Adrenal gland (tissue), 12 donors: Measurements from ENCODE around the gene WDR38. TPM values are rescaled to one million over a fixed set of nuclear protein-coding genes. Genes with fewer than 3 reads are reported as not detected.

Source experiments
- DNase-seq, 7 donors: peaks; one replicate each; pipeline ENCODE4 v3.0.0-alpha.2; 2019 to 2020
- H3K27ac ChIP-seq, 5 donors: fragments of 200-600 bp; sonication (generic) in 4 of 5; 1 replicate in 3 of 5; 2 replicates in 2 of 5; pipeline versions ENCODE4 v1.5.1 to v1.8.0; 2016 to 2020; ENCODE audit warnings: mild to moderate bottlenecking in 1 of 5
- H3K27me3 ChIP-seq: fragments of 200-600 bp; 2 replicates; pipeline ENCODE4 v1.8.0; 2021
- H3K36me3 ChIP-seq, 2 donors: fragments of 200-600 bp; replicated peaks in 1 of 2; 1 replicate in 1 of 2; 2 replicates in 1 of 2; pipeline versions ENCODE4 v1.5.1 to v1.8.0; 2018 to 2022
- H3K4me1 ChIP-seq, 2 donors: fragments of 200-600 bp; replicated peaks in 1 of 2; 1 replicate in 1 of 2; 2 replicates in 1 of 2; pipeline versions ENCODE4 v1.5.1 to v1.8.0; 2018 to 2021
- H3K4me3 ChIP-seq, 4 donors: fragments of 200-600 bp; sonication (generic) in 3 of 4; one replicate each; pipeline ENCODE4 v1.5.1; 2016 to 2018
- H3K9me3 ChIP-seq, 3 donors: fragments of 200-600 bp; sonication (generic) in 1 of 3; replicated peaks in 1 of 3; 1 replicate in 2 of 3; 2 replicates in 1 of 3; pipeline versions ENCODE4 v1.5.1 to v1.8.0; 2016 to 2021
- POLR2A ChIP-seq, 2 donors: fragments of 450-650 bp; IDR thresholded peaks; one replicate each; pipeline ENCODE4 v1.6.1; 2017; ENCODE audit warnings: antibody characterized with exemption in 2 of 2, mild to moderate bottlenecking in 2 of 2, moderate library complexity in 1 of 2
- WGBS, 4 donors: extraction: QIAGEN DNeasy Blood & Tissue Kit in 2 of 4; methylation state at CpG; one replicate each; pipeline versions ENCODE4 v1.1.5 to v1.1.7; 2013 to 2017; 5-methylcytosine and 5-hydroxymethylcytosine counted together
- intact Hi-C, 2 donors: fragments of 100-400 bp; cut with DNase I; formaldehyde crosslinking; loops; one replicate each; pipeline versions ENCODE4 v1.14.1 to v1.15.0; 2022 to 2023
- polyA plus RNA-seq, 3 donors: library from polyadenylated mRNA; stranded (reverse); fragments of 200-250 nt in 2 of 3; fragments of 350-450 nt in 1 of 3; fragmentation: Illumina TruSeq in 1 of 3; extraction: RNeasy Lipid Tissue Mini Kit (QIAGEN cat#74804) in 1 of 3; gene quantifications; one replicate each; pipeline ENCODE4 v1.2.3, GENCODE V29; 2013 to 2014
- total RNA-seq, 9 donors: library from RNA; depleted of rRNA in 4 of 9; stranded (reverse); fragments of >200 nt in 4 of 9; fragments of 120-200 nt in 1 of 9; fragmentation: NEBNext Ultra II Directional in 1 of 9; extraction: Animal tissue kit (Norgen Biotek cat#: 25700) in 1 of 9; gene quantifications; one replicate each; pipeline versions ENCODE4 v1.1.0 to v1.2.4, GENCODE V29; 2013 to 2023
- TF ChIP-seq, protein P1 (sequence below), 6 experiments: fragments of 450-650 bp in 4 of 6; fragments of 200-600 bp in 2 of 6; sonication (generic) in 1 of 6; IDR thresholded peaks; 1 replicate in 5 of 6; 2 replicates in 1 of 6; pipeline versions ENCODE4 v1.5.1 to v1.8.0; 2016 to 2021; ENCODE audit warnings: antibody characterized with exemption in 6 of 6, mild to moderate bottlenecking in 2 of 6, moderate library complexity in 1 of 6
- donor health status: healthy with polysubstance abuse.
- donor health status: Bipolar disorder and iron deficiency.
- donor health status: DM: yes; HTN: yes; CAD: no.
- donor health status: DM: no; HTN: no; CAD: no.
- donor health status: DM: no; HTN: no; CAD: no.
- donor health status: DM: yes; HTN: yes; CAD: no.

Gene WDR38
- total and polyA plus RNA-seq, 12 donors = 0.16 TPM; not detected in 11

DNA sequence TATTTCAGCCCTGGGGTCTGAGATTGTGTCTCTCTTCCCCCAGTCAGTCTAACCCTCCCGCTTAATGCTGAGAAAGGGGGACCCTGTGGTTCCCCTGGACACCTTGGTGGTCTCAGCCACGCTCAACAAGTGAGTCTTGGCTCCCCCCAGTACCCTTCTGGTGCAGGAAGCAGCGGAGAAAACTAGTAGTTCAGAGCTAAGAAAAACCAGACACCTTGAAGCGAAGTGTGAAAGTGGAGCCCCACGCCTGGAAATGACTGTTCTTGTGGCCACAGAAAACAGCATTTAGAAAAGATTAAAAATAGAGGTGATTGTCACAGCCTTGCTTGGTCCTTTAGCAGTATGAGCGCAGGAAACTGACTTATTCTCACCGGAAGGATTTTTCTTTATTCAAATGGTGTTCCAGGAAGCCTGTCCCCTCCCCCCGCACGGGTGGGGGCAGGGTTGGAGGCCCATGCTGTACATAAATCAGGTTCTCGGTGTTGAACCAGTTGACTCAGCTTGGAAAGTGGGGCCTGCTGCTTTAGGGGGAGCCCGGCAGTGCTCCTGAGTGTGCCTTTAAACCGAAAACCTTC lies 16.8 kb downstream of the WDR38 start:
- no peaks in the 10 kb centered on the region for H3K27me3 ChIP-seq
- WGBS, 4 donors = 0 to 3% (median 2%) methylated on average over 9 to 12 of the region's 12 CpGs
- no peaks in the 10 kb centered on the region for H3K9me3 ChIP-seq
- H3K27ac ChIP-seq = peak overlapping the region; percentile 96 to 99 (median 97)
- peak in 1 of 2 donors; percentile 30 for TF ChIP-seq POLR2A (IDR thresholded peaks at IDR 0.05)
- TF ChIP-seq, protein P1, sequence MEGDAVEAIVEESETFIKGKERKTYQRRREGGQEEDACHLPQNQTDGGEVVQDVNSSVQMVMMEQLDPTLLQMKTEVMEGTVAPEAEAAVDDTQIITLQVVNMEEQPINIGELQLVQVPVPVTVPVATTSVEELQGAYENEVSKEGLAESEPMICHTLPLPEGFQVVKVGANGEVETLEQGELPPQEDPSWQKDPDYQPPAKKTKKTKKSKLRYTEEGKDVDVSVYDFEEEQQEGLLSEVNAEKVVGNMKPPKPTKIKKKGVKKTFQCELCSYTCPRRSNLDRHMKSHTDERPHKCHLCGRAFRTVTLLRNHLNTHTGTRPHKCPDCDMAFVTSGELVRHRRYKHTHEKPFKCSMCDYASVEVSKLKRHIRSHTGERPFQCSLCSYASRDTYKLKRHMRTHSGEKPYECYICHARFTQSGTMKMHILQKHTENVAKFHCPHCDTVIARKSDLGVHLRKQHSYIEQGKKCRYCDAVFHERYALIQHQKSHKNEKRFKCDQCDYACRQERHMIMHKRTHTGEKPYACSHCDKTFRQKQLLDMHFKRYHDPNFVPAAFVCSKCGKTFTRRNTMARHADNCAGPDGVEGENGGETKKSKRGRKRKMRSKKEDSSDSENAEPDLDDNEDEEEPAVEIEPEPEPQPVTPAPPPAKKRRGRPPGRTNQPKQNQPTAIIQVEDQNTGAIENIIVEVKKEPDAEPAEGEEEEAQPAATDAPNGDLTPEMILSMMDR (IDR thresholded peaks at IDR 0.05) = no peak
- intact Hi-C loops = loop anchor here in 1 of 2 donors (10.0 kb wide), 1 partner anchor 275 kb away; the partner anchor contains the start of gene SCAI
- DNase-seq = peak; percentile 57 to 86 (median 66)
- H3K4me3 ChIP-seq = peak overlapping the region; percentile 32 to 100 (median 92)
- peaks cover 40 to 51% of the 10 kb centered on the region in 2 donors for H3K4me1 ChIP-seq
- H3K36me3 ChIP-seq = peaks cover 0 to 14% of the 10 kb centered on the region in 2 donors

DNA sequence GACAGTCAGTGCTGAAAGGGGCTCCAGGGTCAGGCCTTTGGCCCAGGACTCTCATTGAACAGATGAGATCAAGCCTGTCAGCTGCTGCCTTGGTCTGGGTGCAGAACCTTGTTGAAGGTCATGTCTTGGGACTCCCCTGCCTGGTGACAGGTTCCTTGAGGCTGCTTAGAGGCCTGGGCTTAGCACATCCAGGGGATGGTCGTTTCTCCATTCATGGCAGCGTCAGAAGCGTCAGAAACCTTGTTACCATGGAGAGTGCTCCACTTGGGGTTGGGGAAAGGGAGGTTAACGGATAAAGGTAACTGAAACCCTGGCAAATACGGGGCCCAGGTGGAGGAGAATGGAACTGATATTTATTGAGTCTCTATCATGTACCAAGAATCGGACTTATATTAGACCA lies 17.5 kb downstream of the WDR38 start:
- Histone ChIP-seq H3K27me3 (no peaks in the 10 kb centered on the region), H3K36me3 (peaks cover 0 to 21% of the 10 kb centered on the region in 2 donors), H3K4me1 (peaks cover 40 to 57% of the 10 kb centered on the region in 2 donors), H3K27ac (peak overlapping the region; percentile 42 to 99 (median 97)), H3K4me3 (peak overlapping the region in 1 of 4 donors; percentile 100), H3K9me3 (no peaks in the 10 kb centered on the region)
- intact Hi-C loops = no loop called here
- peak in 1 of 7 donors; percentile 34 for DNase-seq
- WGBS, 4 donors = 41 to 47% (median 45%) methylated on average over 6 of the region's 6 CpGs
- TF ChIP-seq, protein P1 (IDR thresholded peaks at IDR 0.05) = no peak
- TF ChIP-seq POLR2A (IDR thresholded peaks at IDR 0.05) = no peak

DNA sequence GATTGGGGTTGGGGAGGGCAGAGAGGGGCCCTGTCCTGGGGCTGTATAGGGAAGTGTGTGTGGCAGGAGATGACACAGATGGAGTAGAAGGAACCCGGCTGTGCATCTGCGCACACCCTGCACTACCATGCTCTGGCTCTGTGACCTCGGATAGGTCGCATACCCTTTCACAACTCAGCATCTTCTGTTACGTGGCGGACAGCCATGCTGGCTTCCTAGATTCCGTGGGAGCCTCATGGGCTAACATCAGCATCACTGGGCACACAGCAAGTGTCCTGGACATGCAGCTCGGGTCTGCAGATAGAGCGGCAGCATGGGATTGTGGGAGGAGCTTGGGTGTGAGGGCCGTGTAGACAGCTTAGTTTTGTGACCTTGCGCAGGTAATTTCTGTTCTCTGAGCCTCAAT lies 17.9 kb downstream of the WDR38 start:
- Histone ChIP-seq H3K9me3 (no peaks in the 10 kb centered on the region), H3K4me1 (peaks cover 40 to 57% of the 10 kb centered on the region in 2 donors), H3K27me3 (no peaks in the 10 kb centered on the region), H3K4me3 (peak overlapping the region in 1 of 4 donors; percentile 100), H3K36me3 (peaks cover 0 to 25% of the 10 kb centered on the region in 2 donors), H3K27ac (peak overlapping the region in 3 of 5 donors; percentile 75 to 99 (median 97))
- 64 to 72% (median 67%) methylated on average over 10 to 11 of the region's 11 CpGs for WGBS, 4 donors
- TF ChIP-seq, protein P1 (IDR thresholded peaks at IDR 0.05) = no peak
- no peak for TF ChIP-seq POLR2A (IDR thresholded peaks at IDR 0.05)
- DNase-seq = no peak
- intact Hi-C loops = no loop called here

DNA sequence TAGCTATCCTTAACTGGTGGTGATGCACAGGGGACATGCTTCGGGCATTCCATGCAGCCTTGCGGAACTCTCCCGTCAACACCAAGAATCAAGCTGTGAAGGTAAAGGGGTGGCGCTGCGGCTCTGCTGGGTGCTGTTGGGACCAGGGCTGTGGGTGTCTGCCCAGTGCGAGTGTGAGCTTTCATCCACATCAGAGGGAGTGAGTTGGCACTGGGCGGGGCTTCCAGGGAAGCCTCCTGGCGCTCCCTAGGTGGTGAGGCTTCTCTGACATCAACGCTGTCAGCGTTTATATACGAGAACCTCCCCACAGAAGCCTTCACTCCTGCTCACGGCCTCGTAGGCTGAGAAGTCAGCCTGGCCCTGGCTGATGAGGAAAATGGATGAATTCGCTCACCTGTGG lies 20.4 kb downstream of the WDR38 start:
- no peaks in the 10 kb centered on the region for H3K27me3 ChIP-seq
- H3K36me3 ChIP-seq = peaks cover 0 to 49% of the 10 kb centered on the region in 2 donors
- H3K27ac ChIP-seq = peak overlapping the region in 3 of 5 donors; percentile 75 to 99 (median 97)
- DNase-seq = no peak
- intact Hi-C loops = no loop called here
- 84 to 89% (median 88%) methylated on average over 12 to 14 of the region's 14 CpGs for WGBS, 4 donors
- TF ChIP-seq POLR2A (IDR thresholded peaks at IDR 0.05) = no peak
- TF ChIP-seq, protein P1 (IDR thresholded peaks at IDR 0.05) = no peak
- no peaks in the 10 kb centered on the region for H3K9me3 ChIP-seq
- peaks cover 45 to 62% of the 10 kb centered on the region in 2 donors for H3K4me1 ChIP-seq
- no peak overlapping the region for H3K4me3 ChIP-seq
